Heart left ventricle (tissue), 16 donors: Measurements from ENCODE around the gene SCD. TPM values are rescaled to one million over a fixed set of nuclear protein-coding genes. Genes with fewer than 3 reads are reported as not detected.

Experiments used
- ATAC-seq, 4 donors: fragments of 200-7000 bp; cut with Tn5 transposase; one replicate each; pipeline ENCODE4 v1.9.1; 2020 to 2022; ENCODE audit warnings: moderate library complexity in 4 of 4, mild to moderate bottlenecking in 3 of 4, moderate number of reproducible peaks in 1 of 4
- DNase-seq, 5 donors: peaks; one replicate each; pipeline ENCODE4 v3.0.0-alpha.2; 2020
- H3K27ac ChIP-seq, 12 donors: fragments of 200-600 bp; sonication (generic) in 4 of 12; one replicate each; pipeline versions ENCODE4 v1.5.0 to v1.8.0; 2016 to 2022; ENCODE audit warnings: mild to moderate bottlenecking in 2 of 12
- H3K27me3 ChIP-seq, 9 donors: fragments of 200-600 bp; sonication (generic) in 2 of 9; one replicate each; pipeline versions ENCODE4 v1.5.1 to v1.8.0; 2016 to 2022; ENCODE audit warnings: mild to moderate bottlenecking in 3 of 9
- H3K36me3 ChIP-seq, 9 donors: fragments of 200-600 bp; sonication (generic) in 2 of 9; one replicate each; pipeline versions ENCODE4 v1.5.0 to v1.8.0; 2018 to 2022; ENCODE audit warnings: mild to moderate bottlenecking in 2 of 9
- H3K4me1 ChIP-seq, 12 donors: fragments of 200-600 bp; sonication (generic) in 4 of 12; one replicate each; pipeline versions ENCODE4 v1.5.0 to v1.8.0; 2016 to 2022; ENCODE audit warnings: mild to moderate bottlenecking in 3 of 12
- H3K4me3 ChIP-seq, 12 donors: fragments of 200-600 bp; sonication (generic) in 4 of 12; one replicate each; pipeline versions ENCODE4 v1.5.0 to v1.8.0; 2017 to 2022; ENCODE audit warnings: mild to moderate bottlenecking in 9 of 12, moderate library complexity in 4 of 12
- H3K9me3 ChIP-seq, 12 donors: fragments of 200-600 bp; sonication (generic) in 4 of 12; one replicate each; pipeline versions ENCODE4 v1.5.0 to v1.8.0; 2016 to 2022; ENCODE audit warnings: mild to moderate bottlenecking in 1 of 12
- POLR2A ChIP-seq, 2 donors: fragments of 450-650 bp; IDR thresholded peaks; one replicate each; pipeline ENCODE4 v1.6.1; 2017; ENCODE audit warnings: antibody characterized with exemption in 2 of 2, mild to moderate bottlenecking in 2 of 2, moderate library complexity in 2 of 2
- WGBS, 4 donors: extraction: QIAGEN DNeasy Blood & Tissue Kit in 2 of 4; methylation state at CpG; one replicate each; pipeline versions ENCODE4 v1.1.5 to v1.1.7; 2013 to 2018; 5-methylcytosine and 5-hydroxymethylcytosine counted together
- intact Hi-C, 10 donors: fragments of 100-400 bp; cut with DNase I; formaldehyde crosslinking; loops; one replicate each; pipeline versions ENCODE4 v1.11.1 to v1.14.2; 2022
- polyA plus RNA-seq, 2 donors: library from polyadenylated mRNA; stranded (reverse); fragments of 200-250 nt; gene quantifications; one replicate each; pipeline ENCODE4 v1.2.3, GENCODE V29; 2013
- total RNA-seq, 9 donors: library from RNA; depleted of rRNA in 2 of 9; stranded (reverse); fragments of >200 nt in 2 of 9; fragmentation: NEBNext Ultra II Directional in 3 of 9; extraction: Animal tissue kit (Norgen Biotek cat#: 25700) in 3 of 9; gene quantifications; one replicate each; pipeline versions ENCODE4 v1.1.0 to v1.2.4, GENCODE V29; 2016 to 2023
- TF ChIP-seq, protein P1 (sequence below), 12 donors: fragments of 200-600 bp; sonication (generic) in 4 of 12; IDR thresholded peaks; one replicate each; pipeline versions ENCODE4 v1.5.0 to v1.8.0; 2018 to 2022; ENCODE audit warnings: antibody characterized with exemption in 12 of 12, mild to moderate bottlenecking in 5 of 12
- donor health status: ischemic (EF 13 %, LVEDD 7.1; RV severe dilation, severe dysfunction).
- donor health status: healthy with polysubstance abuse.
- donor health status: DM: no; HTN: yes; CAD: no.
- donor health status: DM: no; HTN: no; CAD: no.
- donor health status: ischemic (EF 25% LVEDD 6.9; RV normal size, moderate dysfunction).
- donor health status: ischemic (EF 25% LVEDD 5.7; RV mildly dilated, moderate dysfunction).
- donor health status: healthy.
- donor health status: DM: yes; HTN: yes; CAD: no.
- donor health status: ischemic (EF 35%, LVEDD 5.7; RV mildly dilated, moderate dysfunction).
- donor health status: nonischemic (EF 11% LVEDD 7.7; RV severe dilation, severe dysfunction).
- donor health status: DM: yes; HTN: yes; CAD: no.
- donor health status: PGD.
- donor health status: ischemic (EF 29% LVEDD 5.4; RV normal size, mild dysfunction).
- donor health status: nonischemic (EF 23%, LVEDD 6.1; RV moderate dilation, normal function).

SCD gene
- total and polyA plus RNA-seq, 11 donors: 2.3 to 216 (median 9.4) TPM

- no peak for TF ChIP-seq POLR2A (IDR thresholded peaks at IDR 0.05)
- TF ChIP-seq, protein P1, sequence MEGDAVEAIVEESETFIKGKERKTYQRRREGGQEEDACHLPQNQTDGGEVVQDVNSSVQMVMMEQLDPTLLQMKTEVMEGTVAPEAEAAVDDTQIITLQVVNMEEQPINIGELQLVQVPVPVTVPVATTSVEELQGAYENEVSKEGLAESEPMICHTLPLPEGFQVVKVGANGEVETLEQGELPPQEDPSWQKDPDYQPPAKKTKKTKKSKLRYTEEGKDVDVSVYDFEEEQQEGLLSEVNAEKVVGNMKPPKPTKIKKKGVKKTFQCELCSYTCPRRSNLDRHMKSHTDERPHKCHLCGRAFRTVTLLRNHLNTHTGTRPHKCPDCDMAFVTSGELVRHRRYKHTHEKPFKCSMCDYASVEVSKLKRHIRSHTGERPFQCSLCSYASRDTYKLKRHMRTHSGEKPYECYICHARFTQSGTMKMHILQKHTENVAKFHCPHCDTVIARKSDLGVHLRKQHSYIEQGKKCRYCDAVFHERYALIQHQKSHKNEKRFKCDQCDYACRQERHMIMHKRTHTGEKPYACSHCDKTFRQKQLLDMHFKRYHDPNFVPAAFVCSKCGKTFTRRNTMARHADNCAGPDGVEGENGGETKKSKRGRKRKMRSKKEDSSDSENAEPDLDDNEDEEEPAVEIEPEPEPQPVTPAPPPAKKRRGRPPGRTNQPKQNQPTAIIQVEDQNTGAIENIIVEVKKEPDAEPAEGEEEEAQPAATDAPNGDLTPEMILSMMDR (IDR thresholded peaks at IDR 0.05): no peak
- Histone ChIP-seq H3K4me3 (no peak overlapping the region), H3K27me3 (peaks cover 0 to 77% (median 9%) of the 10 kb centered on the region in 9 donors), H3K36me3 (no peaks in the 10 kb centered on the region), H3K9me3 (no peaks in the 10 kb centered on the region), H3K27ac (no peak overlapping the region), H3K4me1 (no peaks in the 10 kb centered on the region)
- DNase-seq (no peak), ATAC-seq (no peak)
- 68 to 85% (median 78%) methylated on average over 4 of the region's 4 CpGs for WGBS, 4 donors
- intact Hi-C loops: no loop called here
Observed at GRCh38 chr10:100315615-100316014, 31.4 kb upstream of the SCD start.

- ATAC-seq (no peak), DNase-seq (no peak)
- no peak overlapping the region for H3K27ac ChIP-seq
- H3K9me3 ChIP-seq: no peaks in the 10 kb centered on the region
- no peak overlapping the region for H3K4me3 ChIP-seq
- peaks cover under 1 to 62% (median 10%) of the 10 kb centered on the region in 9 donors for H3K27me3 ChIP-seq
- intact Hi-C loops: no loop called here
- 73 to 89% (median 78%) methylated on average over 4 of the region's 4 CpGs for WGBS, 4 donors
- H3K4me1 ChIP-seq: no peaks in the 10 kb centered on the region
- H3K36me3 ChIP-seq: no peaks in the 10 kb centered on the region
- no peak for TF ChIP-seq POLR2A (IDR thresholded peaks at IDR 0.05)
- TF ChIP-seq, protein P1 (IDR thresholded peaks at IDR 0.05): no peak
Observed at GRCh38 chr10:100318207-100318606, 28.8 kb upstream of the SCD start.

GRCh38 chr10:100319707-100320402 is 27.2 kb upstream of the SCD start:
- peaks cover 4 to 59% (median 10%) of the 10 kb centered on the region in 9 donors for H3K27me3 ChIP-seq
- whole genome bisulfite sequencing, 4 donors: 58 to 78% (median 76%) methylated on average over 1 of the region's 1 CpG
- DNase-seq: no peak
- no peak overlapping the region for H3K27ac ChIP-seq
- H3K9me3 ChIP-seq: no peaks in the 10 kb centered on the region
- no peak for ATAC-seq
- H3K36me3 ChIP-seq: no peaks in the 10 kb centered on the region
- H3K4me1 ChIP-seq: no peaks in the 10 kb centered on the region
- no peak for TF ChIP-seq POLR2A (IDR thresholded peaks at IDR 0.05)
- TF ChIP-seq, protein P1 (IDR thresholded peaks at IDR 0.05): no peak
- no peak overlapping the region for H3K4me3 ChIP-seq
- intact Hi-C loops: no loop called here

- Histone ChIP-seq H3K4me3 (no peak overlapping the region), H3K9me3 (no peaks in the 10 kb centered on the region), H3K36me3 (no peaks in the 10 kb centered on the region), H3K27me3 (peaks cover under 1 to 52% (median 14%) of the 10 kb centered on the region in 9 donors), H3K27ac (no peak overlapping the region), H3K4me1 (peaks cover 0 to 12% (median 4%) of the 10 kb centered on the region in 12 donors)
- intact Hi-C loops: no loop called here
- WGBS, 4 donors: 42 to 50% (median 46%) methylated on average over 7 of the region's 7 CpGs
- no peak for TF ChIP-seq POLR2A (IDR thresholded peaks at IDR 0.05)
- TF ChIP-seq, protein P1 (IDR thresholded peaks at IDR 0.05): no peak
- DNase-seq (no peak), ATAC-seq (no peak)
Observed at GRCh38 chr10:100325158-100325557, 21.9 kb upstream of the SCD start.
